IPS DF 4.7 (cell line): Measurements from ENCODE around the gene UBE2D4.

Experiments
- DNase-seq: peaks from one replicate; pipeline ENCODE4 v3.0.0-alpha.2; 2013; ENCODE audit warnings: low spot score; ENCODE audit errors: extremely low read depth

UBE2D4 gene

DNA sequence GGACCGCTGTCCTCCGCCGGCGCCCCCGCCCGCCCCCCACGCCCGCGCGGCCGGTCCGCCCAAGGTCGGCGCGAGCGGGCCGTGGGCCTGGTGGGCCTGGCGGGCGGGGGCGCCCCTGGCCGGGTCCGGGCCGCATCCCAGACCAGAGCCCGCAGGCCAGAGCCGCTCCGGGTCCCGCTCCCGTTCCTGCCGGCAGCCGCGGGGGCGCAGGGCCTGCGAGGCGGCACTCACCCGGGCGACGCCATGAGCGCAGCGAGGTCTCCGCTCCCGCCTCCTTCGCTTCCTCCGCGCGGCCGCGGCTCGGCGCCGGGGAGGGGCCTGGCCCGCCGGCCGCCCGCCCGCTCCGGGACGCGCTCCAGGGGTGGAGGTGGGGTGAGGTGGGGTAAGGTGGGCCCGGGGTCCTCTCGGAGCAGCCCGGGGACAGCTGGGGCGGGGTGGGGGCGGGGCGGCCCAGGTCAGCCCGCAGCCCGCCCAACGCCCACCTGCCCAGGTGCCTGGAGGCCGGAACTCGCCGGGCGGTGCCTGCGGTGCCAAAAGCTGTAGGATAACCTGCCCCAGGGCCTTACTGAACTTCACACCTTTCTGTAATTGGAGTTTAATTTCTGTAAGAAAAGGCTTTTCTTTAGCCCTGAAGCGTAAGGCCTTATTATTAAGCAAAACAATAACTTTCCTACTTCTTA is 19.8 kb upstream of the UBE2D4 start, which contains the start of gene URGCP:
Gene URGCP (minus strand): TSS at position 266 of the 680 bp plus-strand sequence. CDS start 21 bp downstream, at position 245.
- no peak for DNase-seq

DNA sequence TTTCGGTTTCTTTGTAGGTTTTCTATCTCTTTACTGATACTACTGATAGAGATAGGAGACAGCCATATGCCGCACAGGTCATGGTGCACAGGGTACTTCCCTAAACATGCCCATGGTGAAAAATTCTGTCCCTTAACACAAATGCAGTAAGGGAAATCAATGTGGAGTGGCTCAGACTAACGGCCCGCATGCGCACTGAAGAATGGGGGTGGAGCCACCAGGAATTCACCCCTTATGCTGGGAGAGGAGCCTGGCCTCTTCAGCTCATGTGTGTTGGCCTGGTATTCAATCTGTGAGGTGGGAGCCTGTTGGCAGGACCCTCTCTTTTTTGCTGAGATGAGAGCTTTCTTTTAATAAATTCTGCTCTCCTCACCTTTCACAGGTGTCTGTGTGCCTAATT is 11.4 kb upstream of the UBE2D4 start:
- no peak for DNase-seq

- DNase-seq, result no peak
Observed at GRCh38 chr7:43915907-43916306, 10.3 kb upstream of the UBE2D4 start.

GRCh38 chr7:43921423-43921822 is 4.8 kb upstream of the UBE2D4 start:
- no peak for DNase-seq

DNA sequence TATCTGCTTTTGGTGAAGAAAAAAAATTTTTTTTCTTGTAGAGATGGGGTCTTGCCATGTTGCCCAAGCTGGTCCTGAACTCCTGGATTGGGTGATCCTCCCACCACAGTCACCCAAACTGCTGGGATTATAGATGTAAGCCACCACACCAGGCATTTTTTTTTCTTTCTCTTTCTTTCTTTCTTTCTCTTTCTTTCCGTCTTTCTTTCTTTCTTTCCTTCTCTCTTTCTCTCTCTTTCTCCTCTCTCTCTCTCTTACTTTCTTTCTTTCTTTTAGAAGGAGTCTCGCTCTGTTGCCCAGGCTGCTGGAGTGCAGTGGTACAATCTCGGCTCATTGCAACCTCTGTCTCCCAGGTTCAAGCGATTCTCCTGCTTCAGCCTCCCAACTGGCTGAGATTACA is 3.5 kb upstream of the UBE2D4 start:
- DNase-seq, result no peak

DNA sequence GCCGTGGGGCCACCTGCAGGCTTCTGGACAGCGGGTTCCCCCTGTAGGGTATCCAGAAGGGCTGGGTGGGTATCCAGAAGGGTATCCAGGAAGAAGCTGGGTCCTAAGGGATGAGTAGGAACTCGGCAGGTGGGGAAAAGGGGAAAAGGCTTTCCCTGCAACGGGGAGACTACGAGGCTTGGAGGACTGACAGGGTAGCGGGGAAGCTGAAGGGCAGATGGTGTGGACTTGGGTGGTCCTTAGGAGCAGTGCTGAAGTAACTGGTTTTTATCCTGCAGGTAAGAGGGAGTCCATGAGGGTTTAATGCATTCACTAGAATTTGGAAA is 525 bp downstream of the UBE2D4 start:
- no peak for DNase-seq

DNA sequence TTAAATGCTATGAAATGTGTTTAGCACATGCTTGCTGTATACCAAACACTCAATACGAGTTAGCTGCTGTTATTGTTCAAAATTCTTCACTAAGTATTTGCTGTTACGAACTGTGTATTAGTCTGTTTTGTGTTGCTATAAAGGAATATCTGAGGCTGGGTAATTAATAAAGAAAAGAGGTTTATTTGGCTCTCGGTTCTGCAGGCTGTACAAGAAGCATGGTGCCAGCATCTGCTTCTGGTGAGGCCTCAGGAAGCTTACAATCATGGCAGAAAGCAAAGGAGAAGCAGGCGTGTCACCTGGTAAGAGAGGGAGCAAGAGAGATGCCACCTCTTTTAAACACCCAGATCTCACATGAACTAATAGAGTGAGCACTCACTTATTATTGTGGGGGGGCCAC is 1.6 kb downstream of the UBE2D4 start:
- DNase-seq, result no peak

- no peak for DNase-seq
Observed at GRCh38 chr7:43929529-43930457, 3.6 kb downstream of the UBE2D4 start.

DNA sequence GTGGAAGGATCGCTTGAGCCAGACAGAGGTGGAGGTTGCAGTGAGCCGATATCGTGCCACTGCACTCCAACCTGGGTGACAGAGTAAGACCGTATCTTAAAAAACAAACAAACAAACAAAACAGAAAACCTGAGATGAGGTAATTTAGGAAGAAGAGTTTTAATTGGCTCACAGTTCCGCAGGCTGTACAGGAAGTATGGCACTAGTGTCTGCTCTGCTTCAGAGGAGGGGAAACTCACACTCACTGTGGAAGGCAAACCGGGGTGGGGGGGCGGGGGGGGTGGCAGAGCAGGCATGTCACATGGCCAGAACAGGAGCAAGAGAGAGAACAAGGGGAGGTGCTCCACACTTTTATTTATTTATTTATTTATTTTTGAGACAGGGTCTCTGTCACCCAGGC is 5.1 kb downstream of the UBE2D4 start:
- no peak for DNase-seq

GRCh38 chr7:43933902-43934560 is 7.8 kb downstream of the UBE2D4 start:
- DNase-seq, result no peak

DNA sequence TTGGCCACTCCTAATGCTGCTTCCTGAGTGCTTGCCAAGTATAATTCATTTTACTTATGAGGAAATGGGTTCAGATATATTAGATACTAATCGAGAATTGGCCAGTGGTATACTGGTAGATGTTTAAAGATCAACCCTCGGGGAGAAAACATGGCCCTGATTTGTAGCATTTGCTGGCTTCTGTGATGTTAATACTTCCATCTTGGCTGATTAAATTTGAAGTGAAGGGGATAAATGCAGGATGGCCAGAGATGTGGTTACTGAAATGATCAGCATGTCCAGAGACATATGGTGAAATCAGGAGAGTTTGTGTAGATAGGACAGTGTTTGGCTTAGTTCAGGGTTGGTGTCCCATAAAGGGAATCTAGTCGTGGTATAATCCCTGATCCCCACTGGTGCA is 11.2 kb downstream of the UBE2D4 start:
- DNase-seq, result no peak

GRCh38 chr7:43938892-43939482 is 12.8 kb downstream of the UBE2D4 start:
- no peak for DNase-seq

GRCh38 chr7:43942250-43942649 is 16.0 kb downstream of the UBE2D4 start:
- no peak for DNase-seq

DNA sequence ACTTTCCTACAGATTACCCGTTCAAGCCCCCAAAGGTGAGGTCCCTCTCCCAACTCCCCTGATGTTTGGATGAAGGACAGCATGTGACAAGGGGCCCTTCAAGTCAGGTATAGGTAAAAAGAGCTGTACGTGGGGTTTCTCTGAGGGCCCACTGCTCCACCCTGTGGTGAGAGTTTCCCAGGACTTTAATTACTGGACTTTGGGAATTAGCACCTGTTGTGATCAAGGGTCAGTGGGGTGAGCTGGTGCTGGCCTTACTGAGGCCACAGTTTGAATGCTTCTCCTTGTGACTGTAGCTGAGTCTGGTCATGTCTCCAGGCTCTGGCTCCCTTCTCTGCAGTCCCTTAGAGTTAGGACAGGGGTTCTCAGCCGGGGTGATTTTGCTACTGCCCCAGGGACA is 16.8 kb downstream of the UBE2D4 start:
- DNase-seq, result no peak

DNA sequence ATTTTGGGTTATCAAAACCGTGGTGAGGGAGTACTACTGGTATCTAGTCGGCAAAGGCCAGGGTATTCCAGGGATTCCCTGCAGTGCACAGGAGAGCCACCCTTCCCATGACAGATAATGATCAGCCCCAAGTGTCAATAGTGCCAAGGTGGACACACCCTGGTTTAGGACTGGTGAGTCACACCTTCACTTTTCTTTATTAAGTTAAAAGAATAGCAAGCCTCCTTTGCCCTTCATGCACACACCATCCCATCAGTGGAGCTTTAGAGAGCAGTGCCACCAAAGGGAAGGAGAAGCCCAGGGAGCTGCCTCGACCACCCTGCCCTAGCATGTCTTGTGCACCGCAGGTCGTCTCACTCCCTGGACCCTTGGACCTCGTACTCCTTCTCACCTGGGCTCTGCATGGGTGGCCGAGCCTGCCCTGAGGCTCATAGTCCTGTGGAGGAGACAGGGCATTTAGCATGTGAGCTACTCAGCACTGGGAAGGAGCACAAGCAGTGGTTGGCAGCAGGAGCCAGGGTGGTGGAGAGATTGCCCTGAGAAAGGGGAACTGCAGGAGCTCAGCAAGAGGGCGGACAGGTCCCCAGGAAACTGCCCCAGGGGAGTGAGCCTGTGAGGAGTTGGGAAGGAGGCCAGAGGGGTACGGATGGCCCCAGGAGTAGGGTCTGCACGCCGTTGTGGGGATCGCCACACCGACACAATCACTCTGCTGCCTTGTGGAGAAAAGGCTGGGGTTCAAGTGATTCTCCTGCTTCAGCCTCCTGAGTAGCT is 17.4 kb downstream of the UBE2D4 start:
- DNase-seq, result no peak

GRCh38 chr7:43944286-43944685 is 18.1 kb downstream of the UBE2D4 start:
- no peak for DNase-seq

GRCh38 chr7:43952028-43952427 is 25.8 kb downstream of the UBE2D4 start:
- DNase-seq, result no peak

GRCh38 chr7:43953071-43953470 is 26.8 kb downstream of the UBE2D4 start:
- no peak for DNase-seq

GRCh38 chr7:43954524-43955228 is 28.4 kb downstream of the UBE2D4 start:
- peak; percentile 19 for DNase-seq

DNA sequence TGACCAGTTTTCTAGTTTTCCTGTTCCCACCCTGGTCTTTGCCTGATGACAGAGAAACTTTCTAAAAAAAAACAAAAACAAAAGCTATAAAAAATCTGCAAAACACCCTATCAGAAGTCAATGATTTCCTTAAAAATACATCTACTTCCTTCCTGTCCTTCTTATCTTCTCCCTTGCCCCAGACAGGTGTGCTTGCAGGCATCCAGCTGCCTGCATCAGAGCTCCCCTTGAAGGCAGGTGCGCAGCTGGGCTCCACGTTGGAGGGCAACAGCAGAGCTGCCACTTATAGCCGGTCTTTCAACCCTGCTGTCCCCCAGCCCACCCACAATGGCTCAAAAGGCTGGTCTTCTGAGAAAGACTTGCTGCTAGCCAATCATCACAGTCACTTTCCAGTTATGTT is 29.8 kb downstream of the UBE2D4 start:
- no peak for DNase-seq
